CD4-positive, alpha-beta T cell (primary cell): ENCODE data around the gene KRTAP5-2. TPM values are rescaled to one million over a fixed set of nuclear protein-coding genes. Genes with fewer than 3 reads are reported as not detected.
"Not testable (repeated sequence)": the region's sequence is repeated elsewhere in the genome, so short reads cannot be mapped to it uniquely, and the experiment has no call there.

Source experiments
- ATAC-seq: fragments of 200-7000 bp; cut with Tn5 transposase; one replicate; pipeline ENCODE4 v1.10.0; 2022; ENCODE audit warnings: mild to moderate bottlenecking; ENCODE audit not compliant: poor library complexity
- CTCF ChIA-PET: fragments of 350-600 bp; sonication (Branson Sonifier 250); formaldehyde crosslinking; loops from one replicate; lab custom pipeline; 2021; ENCODE audit warnings: antibody characterized with exemption, inconsistent platforms; lab: Charles Lee
- POLR2A ChIA-PET: fragments of 350-600 bp; sonication (Branson Sonifier 250); formaldehyde crosslinking; loops from one replicate; lab custom pipeline; 2021; ENCODE audit warnings: antibody characterized with exemption, inconsistent platforms; lab: Charles Lee
- DNase-seq, 14 experiments: peaks; one replicate each; pipeline ENCODE4 v3.0.0-alpha.2; 2013 to 2020; ENCODE audit warnings: mixed read lengths in 2 of 14
- H3K27ac ChIP-seq, 2 donors: one replicate each; pipeline versions ENCODE4 v1.5.1 to v1.7.0; 2013; ENCODE audit warnings: low read length in 2 of 2, low read depth in 1 of 2, mild to moderate bottlenecking in 1 of 2
- H3K27me3 ChIP-seq, 2 experiments: 1 replicate in 1 of 2; 2 replicates in 1 of 2; pipeline versions ENCODE4 v1.6.1 to v1.7.0; 2013; ENCODE audit warnings: low read length in 2 of 2, control low read depth in 1 of 2, mild to moderate bottlenecking in 1 of 2, moderate library complexity in 1 of 2; ENCODE audit not compliant: insufficient read depth in 2 of 2, control insufficient read depth in 1 of 2
- H3K36me3 ChIP-seq: one replicate; pipeline ENCODE4 v1.6.1; 2013; ENCODE audit warnings: low read length, control low read depth; ENCODE audit not compliant: insufficient read depth
- H3K4me1 ChIP-seq: one replicate; pipeline ENCODE4 v1.6.1; 2013; ENCODE audit warnings: low read length, control low read depth; ENCODE audit not compliant: insufficient read depth
- H3K4me3 ChIP-seq: one replicate; pipeline ENCODE4 v1.5.1; 2013; ENCODE audit warnings: mild to moderate bottlenecking, low read length, moderate library complexity
- H3K9me3 ChIP-seq, 2 experiments: 1 replicate in 1 of 2; 2 replicates in 1 of 2; pipeline versions ENCODE4 v1.6.1 to v1.7.0; 2013; ENCODE audit warnings: low read length in 2 of 2, mild to moderate bottlenecking in 2 of 2, control low read depth in 1 of 2, moderate library complexity in 1 of 2; ENCODE audit not compliant: control insufficient read depth in 1 of 2, insufficient read depth in 1 of 2
- H3K27ac Mint-ChIP-seq: one replicate; pipeline ENCODE4 v1.8.0; 2020; ENCODE audit warnings: mixed read lengths
- H3K27me3 Mint-ChIP-seq: one replicate; pipeline ENCODE4 v1.8.0; 2021; ENCODE audit warnings: mixed read lengths
- H3K36me3 Mint-ChIP-seq: one replicate; pipeline ENCODE4 v1.8.0; 2021; ENCODE audit warnings: low read depth, mixed read lengths
- H3K4me1 Mint-ChIP-seq: one replicate; pipeline ENCODE4 v1.8.0; 2021; ENCODE audit warnings: low read depth, mixed read lengths
- H3K4me3 Mint-ChIP-seq: one replicate; pipeline ENCODE4 v1.8.0; 2020; ENCODE audit warnings: mild to moderate bottlenecking, mixed read lengths
- H3K9me3 Mint-ChIP-seq: one replicate; pipeline ENCODE4 v1.8.0; 2020; ENCODE audit warnings: mixed read lengths
- intact Hi-C, 2 experiments: fragments of 100-400 bp; cut with DNase I in 1 of 2; cut with micrococcal nuclease in 1 of 2; formaldehyde crosslinking; loops; one replicate each; pipeline versions ENCODE4 v1.15.1 to v1.9.0; 2023 to 2025; cut with DNase I, micrococcal nuclease
- polyA plus RNA-seq, 2 donors: library from polyadenylated mRNA; unstranded; fragments of 120-200 nt; gene quantifications; one replicate each; pipeline ENCODE4 v1.2.1, GENCODE V29; 2013
- total RNA-seq, 174 experiments: library from RNA in 2 of 174; stranded (reverse) in 2 of 174; gene quantifications; one replicate each; pipeline ENCODE4 v1.2.3 and lab custom pipeline; 2021 to 2026
- TF ChIP-seq, protein P1 (sequence below): fragments of 200-600 bp; IDR thresholded peaks from one replicate; pipeline ENCODE4 v1.8.0; 2022; ENCODE audit warnings: antibody characterized with exemption, mild to moderate bottlenecking

KRTAP5-2 gene, protein sequence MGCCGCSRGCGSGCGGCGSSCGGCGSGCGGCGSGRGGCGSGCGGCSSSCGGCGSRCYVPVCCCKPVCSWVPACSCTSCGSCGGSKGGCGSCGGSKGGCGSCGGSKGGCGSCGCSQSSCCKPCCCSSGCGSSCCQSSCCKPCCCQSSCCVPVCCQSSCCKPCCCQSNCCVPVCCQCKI
- total RNA-seq (not detected), total RNA-seq (lab: John Stamatoyannopoulos, UW) (0 to 0.17 (median 0) reads per million in 172 experiments)
- 0.20 TPM for polyA plus RNA-seq (2013, experiment 1 of 2)
- polyA plus RNA-seq (2013, experiment 2 of 2): 0.19 TPM

DNA sequence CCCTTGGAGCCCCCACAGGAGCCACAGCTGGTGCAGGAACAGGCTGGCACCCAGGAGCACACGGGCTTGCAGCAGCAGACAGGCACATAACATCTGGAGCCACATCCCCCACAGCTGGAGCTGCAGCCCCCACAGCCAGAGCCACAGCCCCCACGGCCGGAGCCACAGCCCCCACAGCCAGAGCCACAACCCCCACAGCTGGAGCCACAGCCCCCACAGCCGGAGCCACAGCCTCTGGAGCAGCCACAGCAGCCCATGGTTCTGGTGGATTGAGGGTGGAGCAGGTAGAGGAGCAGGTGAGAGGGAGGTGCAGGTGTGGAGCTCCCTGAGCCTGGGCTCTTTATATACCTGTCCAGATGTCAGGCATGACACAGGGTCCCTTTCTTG is at the start of gene KRTAP5-2:
KRTAP5-2 (minus strand) TSS at position 301 of the 387 bp plus-strand sequence; CDS start at position 257, 44 bp downstream.
- intact Hi-C loops: no loop called here
- no peak within 1 kb of the TSS for H3K4me3 Mint-ChIP-seq
- peaks cover 4 to 10% of the 10 kb centered on the region in 2 experiments for H3K27me3 ChIP-seq
- DNase-seq (no peak), ATAC-seq (no peak)
- TF ChIP-seq, protein P1, sequence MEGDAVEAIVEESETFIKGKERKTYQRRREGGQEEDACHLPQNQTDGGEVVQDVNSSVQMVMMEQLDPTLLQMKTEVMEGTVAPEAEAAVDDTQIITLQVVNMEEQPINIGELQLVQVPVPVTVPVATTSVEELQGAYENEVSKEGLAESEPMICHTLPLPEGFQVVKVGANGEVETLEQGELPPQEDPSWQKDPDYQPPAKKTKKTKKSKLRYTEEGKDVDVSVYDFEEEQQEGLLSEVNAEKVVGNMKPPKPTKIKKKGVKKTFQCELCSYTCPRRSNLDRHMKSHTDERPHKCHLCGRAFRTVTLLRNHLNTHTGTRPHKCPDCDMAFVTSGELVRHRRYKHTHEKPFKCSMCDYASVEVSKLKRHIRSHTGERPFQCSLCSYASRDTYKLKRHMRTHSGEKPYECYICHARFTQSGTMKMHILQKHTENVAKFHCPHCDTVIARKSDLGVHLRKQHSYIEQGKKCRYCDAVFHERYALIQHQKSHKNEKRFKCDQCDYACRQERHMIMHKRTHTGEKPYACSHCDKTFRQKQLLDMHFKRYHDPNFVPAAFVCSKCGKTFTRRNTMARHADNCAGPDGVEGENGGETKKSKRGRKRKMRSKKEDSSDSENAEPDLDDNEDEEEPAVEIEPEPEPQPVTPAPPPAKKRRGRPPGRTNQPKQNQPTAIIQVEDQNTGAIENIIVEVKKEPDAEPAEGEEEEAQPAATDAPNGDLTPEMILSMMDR: no peak
- H3K36me3 ChIP-seq: no peaks in the 10 kb centered on the region
- H3K9me3 ChIP-seq: no peaks in the 10 kb centered on the region
- peaks cover 13% of the 10 kb centered on the region for H3K4me1 Mint-ChIP-seq
- POLR2A ChIA-PET: interaction anchor here (0.6 to 1.2 kb wide), 3 partner anchors 9 to 961 kb away, joined by 3 read pairs; no protein-coding TSS in a partner anchor
- no peak within 1 kb of the TSS for H3K4me3 ChIP-seq
- H3K27ac ChIP-seq: no peak within 1 kb of the TSS
- peaks cover 7% of the 10 kb centered on the region for H3K4me1 ChIP-seq
- no peaks in the 10 kb centered on the region for H3K36me3 Mint-ChIP-seq
- CTCF ChIA-PET: no interaction called here
- H3K27me3 Mint-ChIP-seq: peaks cover 62% of the 10 kb centered on the region
- H3K9me3 Mint-ChIP-seq: no peaks in the 10 kb centered on the region
- no peak within 1 kb of the TSS for H3K27ac Mint-ChIP-seq

DNA sequence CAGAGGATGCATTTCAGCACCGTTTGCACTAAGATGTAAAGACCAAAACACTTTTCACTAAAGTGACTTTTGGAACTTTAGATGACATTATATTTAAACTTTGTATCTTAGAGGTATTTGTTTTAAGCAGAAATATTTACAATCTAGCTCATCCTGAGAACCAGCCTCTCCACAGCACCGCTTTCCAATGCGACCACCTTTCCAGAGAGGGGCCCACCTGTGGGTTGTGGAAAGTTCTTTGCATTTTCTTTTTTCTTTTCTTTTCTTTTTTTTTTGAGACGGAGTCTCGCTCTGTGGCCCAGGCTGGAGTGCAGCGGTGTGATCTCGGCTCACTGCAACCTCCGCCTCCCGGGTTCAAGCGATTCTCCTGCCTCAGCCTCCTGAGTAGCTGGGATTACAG is 48.4 kb upstream of the KRTAP5-2 start:
- H3K4me3 ChIP-seq, H3K9me3 ChIP-seq, H3K27ac ChIP-seq, H3K4me3 Mint-ChIP-seq, H3K4me1 Mint-ChIP-seq, H3K36me3 Mint-ChIP-seq, POLR2A ChIA-PET, ATAC-seq, CTCF ChIA-PET, intact Hi-C loops, H3K27ac Mint-ChIP-seq, H3K4me1 ChIP-seq, H3K36me3 ChIP-seq, H3K9me3 Mint-ChIP-seq, H3K27me3 ChIP-seq, DNase-seq: not testable (repeated sequence)
- H3K27me3 Mint-ChIP-seq: peaks cover 12% of the 10 kb centered on the region

DNA sequence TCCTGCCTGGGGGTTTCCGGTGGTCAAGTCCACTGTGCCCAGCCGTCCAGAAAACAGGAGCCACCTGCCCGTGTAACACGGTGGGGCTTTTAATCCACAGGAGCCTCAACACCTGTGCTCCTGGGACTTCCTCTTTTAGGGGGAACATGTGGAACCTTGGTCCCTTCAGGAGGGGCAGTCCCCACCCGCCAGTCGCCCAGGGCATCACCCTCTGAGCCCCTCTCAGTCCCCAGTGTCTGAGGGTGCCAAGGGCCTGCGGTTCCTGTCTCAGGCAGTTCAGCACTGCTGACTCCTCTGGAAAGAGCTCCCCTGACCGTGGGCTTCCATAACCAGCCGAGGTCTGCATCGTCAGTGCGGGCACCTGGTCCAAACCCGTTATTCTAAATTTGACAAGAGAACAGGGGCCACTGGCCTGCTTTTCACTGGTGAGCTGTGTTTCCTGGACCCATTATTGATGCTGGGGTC is 47.3 kb upstream of the KRTAP5-2 start:
- Histone ChIP-seq H3K36me3 (no peaks in the 10 kb centered on the region), H3K27me3 (peaks cover 0 to 5% of the 10 kb centered on the region in 2 experiments), H3K9me3 (peaks cover 0 to 6% of the 10 kb centered on the region in 2 experiments), H3K27ac (no peak overlapping the region), H3K4me1 (peaks cover 2% of the 10 kb centered on the region), H3K4me3 (no peak overlapping the region)
- ChIA-PET POLR2A (no interaction called here), CTCF (no interaction called here)
- Mint-ChIP-seq H3K4me3 (no peak overlapping the region), H3K4me1 (no peaks in the 10 kb centered on the region), H3K9me3 (no peaks in the 10 kb centered on the region), H3K27me3 (peaks cover 12% of the 10 kb centered on the region), H3K27ac (no peak overlapping the region), H3K36me3 (no peaks in the 10 kb centered on the region)
- intact Hi-C loops: no loop called here
- ATAC-seq (no peak), DNase-seq (no peak)
- TF ChIP-seq, protein P1: no peak
